Esophagus (tissue), 2 donors: Measurements from ENCODE around the gene KCTD3. TPM values are rescaled to one million over a fixed set of nuclear protein-coding genes. Genes with fewer than 3 reads are reported as not detected.

Experiments used
- H3K27ac ChIP-seq, 2 donors: one replicate each; pipeline ENCODE4 v1.5.1; 2013; ENCODE audit warnings: low read depth in 2 of 2, mild to moderate bottlenecking in 2 of 2, inconsistent platforms in 1 of 2, low read length in 1 of 2, moderate library complexity in 1 of 2
- H3K27me3 ChIP-seq, 2 donors: one replicate each; pipeline ENCODE4 v1.6.1; 2013; ENCODE audit warnings: low read length in 2 of 2, control low read depth in 1 of 2, mild to moderate bottlenecking in 1 of 2; ENCODE audit not compliant: insufficient read depth in 2 of 2, control insufficient read depth in 1 of 2
- H3K36me3 ChIP-seq, 2 donors: one replicate each; pipeline ENCODE4 v1.6.1; 2013; ENCODE audit warnings: low read length in 1 of 2; ENCODE audit not compliant: control insufficient read depth in 2 of 2, insufficient read depth in 2 of 2
- H3K4me1 ChIP-seq, 2 donors: one replicate each; pipeline ENCODE4 v1.6.1; 2013; ENCODE audit warnings: low read length in 1 of 2; ENCODE audit not compliant: control insufficient read depth in 2 of 2, insufficient read depth in 2 of 2
- H3K4me3 ChIP-seq, 2 donors: one replicate each; pipeline ENCODE4 v1.5.1; 2013; ENCODE audit warnings: low read length in 2 of 2, mild to moderate bottlenecking in 2 of 2, low read depth in 1 of 2, moderate library complexity in 1 of 2
- H3K9me3 ChIP-seq, 2 donors: one replicate each; pipeline ENCODE4 v1.6.1; 2013; ENCODE audit warnings: mild to moderate bottlenecking in 2 of 2, low read depth in 1 of 2, low read length in 1 of 2, moderate library complexity in 1 of 2; ENCODE audit not compliant: control insufficient read depth in 2 of 2, insufficient read depth in 1 of 2
- WGBS, 2 donors: extraction: QIAGEN DNeasy Blood & Tissue Kit; methylation state at CpG; one replicate each; pipeline ENCODE4 v1.1.7; 2013; 5-methylcytosine and 5-hydroxymethylcytosine counted together
- polyA plus RNA-seq, 2 donors: library from polyadenylated mRNA; stranded (reverse); fragments of 200-250 nt; gene quantifications; one replicate each; pipeline ENCODE4 v1.2.3, GENCODE V29; 2013
- donor health status: healthy with polysubstance abuse.
- donor health status: Bipolar disorder and iron deficiency.

KCTD3 gene
- polyA plus RNA-seq, 2 donors: 29.6 to 60.0 TPM

DNA sequence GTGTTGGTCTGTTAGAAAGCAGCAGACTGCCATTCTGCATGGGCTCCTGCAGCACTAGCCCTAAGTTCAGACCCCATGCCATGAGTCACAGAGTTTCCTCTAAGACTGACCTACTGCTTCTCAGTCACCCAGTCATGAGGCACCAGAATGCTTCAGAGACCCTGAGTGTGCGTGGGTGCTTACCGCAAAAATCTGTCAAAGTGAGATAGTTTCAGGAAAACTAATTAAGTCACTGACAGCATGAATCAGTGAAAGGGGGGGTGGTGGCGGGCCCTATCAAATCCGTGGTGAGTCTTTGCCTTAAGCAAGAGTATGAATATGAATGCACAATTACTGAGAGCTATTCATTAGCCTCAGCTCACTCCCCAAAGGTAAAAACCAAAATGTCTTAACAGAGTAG lies 98.1 kb downstream of the KCTD3 start:
- 75 to 84% methylated on average over 4 of the region's 4 CpGs for WGBS, 2 donors
- H3K4me3 ChIP-seq: no peak overlapping the region

DNA sequence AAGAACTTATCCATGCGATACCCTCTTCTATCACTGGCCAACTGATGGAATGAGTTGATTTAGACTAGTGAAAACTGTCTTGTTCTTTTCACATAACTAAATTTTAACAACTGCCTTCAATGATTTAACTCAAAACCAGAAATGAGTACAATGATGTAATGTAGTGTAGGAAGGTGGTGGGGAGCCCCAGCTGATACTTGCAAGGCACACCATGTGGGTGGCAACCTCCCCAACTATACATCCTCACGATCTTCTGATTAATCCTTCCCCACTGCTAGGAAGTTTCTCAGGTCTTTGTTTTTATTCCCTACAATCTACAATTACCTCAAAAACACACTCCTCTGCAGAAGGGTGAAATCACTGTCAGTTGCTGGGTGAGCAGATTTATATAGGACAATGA lies 100.7 kb downstream of the KCTD3 start:
- Histone ChIP-seq H3K4me1 (no peaks in the 10 kb centered on the region), H3K27me3 (no peaks in the 10 kb centered on the region), H3K36me3 (no peaks in the 10 kb centered on the region), H3K4me3 (no peak overlapping the region), H3K27ac (no peak overlapping the region), H3K9me3 (no peaks in the 10 kb centered on the region)
- 83% methylated on average over 2 of the region's 2 CpGs for WGBS, 2 donors

More for the DNA sequence above, 98.1 kb downstream of the KCTD3 start:
- Histone ChIP-seq H3K4me1 (no peaks in the 10 kb centered on the region), H3K27me3 (no peaks in the 10 kb centered on the region), H3K27ac (no peak overlapping the region), H3K9me3 (no peaks in the 10 kb centered on the region), H3K36me3 (no peaks in the 10 kb centered on the region)

DNA sequence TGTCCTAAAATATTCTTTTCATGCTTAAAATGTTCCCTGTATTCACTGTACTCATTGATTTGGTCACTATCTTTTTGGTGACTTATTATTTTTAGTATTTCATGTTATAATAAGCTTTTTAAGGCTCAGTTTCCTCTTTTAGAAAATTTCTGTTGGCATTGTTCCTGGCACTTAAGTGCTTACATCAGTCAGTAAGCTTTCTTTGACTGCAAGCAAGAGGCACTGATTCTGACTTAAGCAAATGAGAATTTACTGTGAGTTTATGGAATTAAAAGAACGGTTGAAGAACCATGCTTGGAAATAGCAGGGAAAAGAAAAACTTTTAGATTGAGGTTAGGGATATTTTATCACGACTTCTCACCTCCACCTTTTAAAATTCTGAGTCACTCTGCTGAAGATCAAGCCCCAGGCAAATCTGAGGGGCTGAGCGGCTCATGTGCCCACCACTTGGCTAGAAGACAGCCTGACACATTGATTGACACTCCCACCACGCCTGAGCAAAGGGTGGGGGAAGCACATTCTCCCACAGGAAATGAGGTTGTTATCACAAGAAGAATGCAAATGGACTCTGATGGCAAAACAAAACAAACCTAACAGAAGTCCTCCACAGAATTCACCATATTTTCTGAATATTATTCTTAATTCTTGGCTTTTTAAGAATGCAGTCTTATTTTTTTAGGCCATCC lies 102.8 kb downstream of the KCTD3 start:
- Histone ChIP-seq H3K36me3 (no peaks in the 10 kb centered on the region), H3K27ac (no peak overlapping the region), H3K27me3 (no peaks in the 10 kb centered on the region), H3K4me3 (no peak overlapping the region), H3K4me1 (no peaks in the 10 kb centered on the region), H3K9me3 (no peaks in the 10 kb centered on the region)
- WGBS, 2 donors: 29 to 35% methylated on average over 4 of the region's 4 CpGs
